GM23338 (cell line): ENCODE measurements around the gene NLGN1.

Source experiments
- CTCF ChIP-seq, 2 experiments: fragments of 200-600 bp in 1 of 2; sonication (generic) in 1 of 2; conservative IDR thresholded peaks; 2 replicates each; pipeline versions ENCODE4 v1.5.1 to v1.6.1; 2016 to 2017; ENCODE audit warnings: antibody characterized with exemption in 2 of 2, low read depth in 2 of 2, mild to moderate bottlenecking in 2 of 2, moderate library complexity in 1 of 2
- ETS1 ChIP-seq: IDR thresholded peaks from 2 replicates; pipeline ENCODE4 v1.6.1; 2016; ENCODE audit warnings: antibody characterized with exemption
- EZH2 ChIP-seq: fragments of 200-600 bp; sonication (generic); IDR thresholded peaks from one replicate; pipeline ENCODE4 v1.8.0; 2017; ENCODE audit warnings: antibody characterized with exemption, mild to moderate bottlenecking, low read depth; ENCODE audit not compliant: unreplicated experiment
- EZH2phosphoT487 ChIP-seq: fragments of 200-600 bp; sonication (generic); IDR thresholded peaks from one replicate; pipeline ENCODE4 v1.8.1; 2018; ENCODE audit warnings: antibody characterized with exemption; ENCODE audit not compliant: unreplicated experiment
- JUNB ChIP-seq: IDR thresholded peaks from one replicate; pipeline ENCODE4 v1.6.1; 2016; ENCODE audit warnings: antibody characterized with exemption; ENCODE audit not compliant: unreplicated experiment
- REST ChIP-seq: IDR thresholded peaks from one replicate; pipeline ENCODE4 v1.6.1; 2018; ENCODE audit warnings: antibody characterized with exemption; ENCODE audit not compliant: unreplicated experiment
- ZNF114 ChIP-seq: fragments of 250-450 bp; sonication (Bioruptor Pico); IDR thresholded peaks from 2 replicates; pipeline ENCODE4 v1.5.0; 2020; ENCODE audit warnings: mild to moderate bottlenecking, moderate library complexity
- ZNF331 ChIP-seq: fragments of 250-450 bp; sonication (Bioruptor Pico); IDR thresholded peaks from 2 replicates; pipeline ENCODE4 v1.5.0; 2020; ENCODE audit warnings: low read depth, mild to moderate bottlenecking, moderate library complexity

DNA sequence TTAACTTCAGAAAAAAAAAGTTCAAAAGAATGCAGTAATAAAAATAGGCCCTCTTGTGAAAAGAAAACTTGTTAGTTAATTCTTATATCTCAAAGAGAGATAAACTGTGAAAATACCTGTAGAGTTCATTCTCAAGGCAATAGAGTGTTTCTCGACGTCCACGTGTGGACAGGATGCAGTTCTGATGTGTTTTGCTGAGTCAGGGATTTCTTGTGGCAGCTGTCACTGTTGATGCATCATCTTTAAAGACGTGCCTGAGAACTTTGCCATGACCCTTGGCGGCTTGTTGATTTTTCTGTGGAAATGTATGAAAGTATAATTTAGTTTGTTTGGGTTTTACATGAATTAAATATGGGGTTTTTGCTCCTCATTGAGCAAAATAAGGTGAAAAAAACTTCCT lies 702.2 kb downstream of the NLGN1 start:
- no peak for TF ChIP-seq CTCF (conservative IDR thresholded peaks at IDR 0.05; ENCODE audit: low read depth in 2 of 2)
- TF ChIP-seq ETS1 = no peak
- TF ChIP-seq ZNF114 (CRISPR knock-in tag) = no peak
- TF ChIP-seq REST = no peak
- no peak for TF ChIP-seq EZH2phosphoT487
- no peak for TF ChIP-seq JUNB
- TF ChIP-seq EZH2 = no peak
- no peak for TF ChIP-seq ZNF331 (CRISPR knock-in tag)
